ENCODE measurements around the gene CCDC88B. TPM values are rescaled to one million over a fixed set of nuclear protein-coding genes. Genes with fewer than 3 reads are reported as not detected.

CCDC88B gene
- total RNA-seq, 1 donor from 2014 or later = 0.99 TPM

GRCh38 chr11:64388894-64389293 is 48.9 kb downstream of the CCDC88B start:
- no peaks in the 10 kb centered on the region for H3K4me1 Mint-ChIP-seq (ENCODE audit: low read depth)
- H3K27me3 Mint-ChIP-seq (ENCODE audit: low read depth) = peaks cover 11% of the 10 kb centered on the region
- H3K36me3 Mint-ChIP-seq (ENCODE audit: low read depth) = no peaks in the 10 kb centered on the region
- no peaks in the 10 kb centered on the region for H3K9me3 Mint-ChIP-seq (ENCODE audit: low read depth)
- H3K27ac Mint-ChIP-seq (ENCODE audit: unreplicated experiment) = no peak overlapping the region
- TF ChIP-seq CTCF (IDR thresholded peaks at IDR 0.05) = no peak
- H3K4me3 Mint-ChIP-seq (ENCODE audit: unreplicated experiment) = no peak overlapping the region
- no peak for DNase-seq (ENCODE audit: low spot score)

- Mint-ChIP-seq H3K4me3 (ENCODE audit: unreplicated experiment) (no peak overlapping the region), H3K4me1 (ENCODE audit: low read depth) (no peaks in the 10 kb centered on the region), H3K27me3 (ENCODE audit: low read depth) (peaks cover 13% of the 10 kb centered on the region), H3K9me3 (ENCODE audit: low read depth) (no peaks in the 10 kb centered on the region), H3K27ac (ENCODE audit: unreplicated experiment) (no peak overlapping the region), H3K36me3 (ENCODE audit: low read depth) (no peaks in the 10 kb centered on the region)
- no peak for TF ChIP-seq CTCF (IDR thresholded peaks at IDR 0.05)
- no peak for DNase-seq (ENCODE audit: low spot score)
Observed at GRCh38 chr11:64389851-64390250, 49.8 kb downstream of the CCDC88B start.

- Mint-ChIP-seq H3K27ac (ENCODE audit: unreplicated experiment) (peak overlapping the region; percentile 12), H3K4me3 (ENCODE audit: unreplicated experiment) (no peak overlapping the region), H3K36me3 (ENCODE audit: low read depth) (no peaks in the 10 kb centered on the region), H3K27me3 (ENCODE audit: low read depth) (peaks cover 13% of the 10 kb centered on the region), H3K4me1 (ENCODE audit: low read depth) (peaks cover 3% of the 10 kb centered on the region), H3K9me3 (ENCODE audit: low read depth) (no peaks in the 10 kb centered on the region)
- TF ChIP-seq CTCF (IDR thresholded peaks at IDR 0.05) = no peak
- DNase-seq (ENCODE audit: low spot score) = no peak
Observed at GRCh38 chr11:64390558-64390957, 50.6 kb downstream of the CCDC88B start.

GRCh38 chr11:64391839-64392238 is 51.8 kb downstream of the CCDC88B start:
- TF ChIP-seq CTCF (IDR thresholded peaks at IDR 0.05) = no peak
- Mint-ChIP-seq H3K36me3 (ENCODE audit: low read depth) (no peaks in the 10 kb centered on the region), H3K27me3 (ENCODE audit: low read depth) (peaks cover 13% of the 10 kb centered on the region), H3K4me1 (ENCODE audit: low read depth) (peaks cover 14% of the 10 kb centered on the region), H3K9me3 (ENCODE audit: low read depth) (no peaks in the 10 kb centered on the region), H3K4me3 (ENCODE audit: unreplicated experiment) (no peak overlapping the region), H3K27ac (ENCODE audit: unreplicated experiment) (no peak overlapping the region)
- no peak for DNase-seq (ENCODE audit: low spot score)

- Mint-ChIP-seq H3K27me3 (ENCODE audit: low read depth) (peaks cover 2% of the 10 kb centered on the region), H3K4me1 (ENCODE audit: low read depth) (peaks cover 14% of the 10 kb centered on the region), H3K27ac (ENCODE audit: unreplicated experiment) (peak overlapping the region; percentile 89), H3K36me3 (ENCODE audit: low read depth) (no peaks in the 10 kb centered on the region), H3K9me3 (ENCODE audit: low read depth) (no peaks in the 10 kb centered on the region), H3K4me3 (ENCODE audit: unreplicated experiment) (no peak overlapping the region)
- TF ChIP-seq CTCF (IDR thresholded peaks at IDR 0.05) = no peak
- DNase-seq (ENCODE audit: low spot score) = no peak
Observed at GRCh38 chr11:64395545-64396078, 55.6 kb downstream of the CCDC88B start.
